Ishikawa (cell line): ENCODE results near the gene EML1.

ENCODE experiments used
- CEBPB ChIP-seq: IDR thresholded peaks from 2 replicates; pipeline ENCODE4 v1.6.1; 2012
- TAF1 ChIP-seq: IDR thresholded peaks from 2 replicates; pipeline ENCODE4 v1.6.1; 2012; ENCODE audit warnings: low read depth, mild to moderate bottlenecking
- ZBTB7A ChIP-seq: IDR thresholded peaks from 2 replicates; pipeline ENCODE4 v1.6.1; 2012; ENCODE audit warnings: low read depth

DNA sequence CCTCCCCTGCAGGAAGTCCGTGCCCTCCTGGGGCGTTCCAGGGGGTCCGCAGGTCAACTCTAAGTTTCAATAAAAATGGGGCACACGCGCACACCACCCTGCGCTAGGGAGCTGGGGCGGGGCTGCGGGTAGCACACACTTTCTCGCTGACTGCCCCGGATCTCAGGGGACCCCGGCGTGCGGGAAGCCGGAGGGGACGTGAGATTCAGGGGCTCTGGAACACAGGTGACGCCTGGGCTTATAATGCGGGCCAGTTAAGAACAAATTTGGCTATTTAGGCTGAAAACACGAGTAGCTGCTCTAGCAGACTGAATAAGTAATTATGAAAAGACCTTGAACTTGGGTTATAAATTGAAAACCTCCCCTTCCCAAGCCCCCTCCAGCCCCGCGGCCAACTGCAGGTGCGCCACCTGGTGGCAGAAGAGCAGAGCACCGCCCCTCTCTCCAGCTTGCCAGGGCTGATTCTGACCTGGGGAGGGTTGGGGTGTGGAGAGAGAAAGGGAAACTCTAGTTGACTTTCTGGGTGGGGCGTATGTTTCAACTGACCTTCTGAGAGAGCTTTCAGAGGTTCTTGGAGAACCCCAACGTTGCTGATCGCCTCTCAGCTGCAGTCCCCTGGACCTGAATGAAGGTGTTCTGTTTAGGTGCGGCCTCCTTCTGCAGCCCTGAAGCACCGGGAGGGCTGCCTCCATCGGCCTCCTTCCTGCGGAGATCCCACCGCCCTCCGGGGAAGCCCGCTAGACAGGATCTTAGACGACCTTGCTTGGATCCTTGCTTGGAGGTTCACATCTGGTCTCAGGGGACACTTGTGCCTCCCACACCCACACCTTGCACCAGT is 153.7 kb downstream of the EML1 start:
- TF ChIP-seq CEBPB: no peak
- TF ChIP-seq ZBTB7A: peak; percentile 77
- TF ChIP-seq TAF1: no peak
